Hematopoietic multipotent progenitor cell treated with erythropoietin and hydrocortisone succinate and interleukin-3 and kit ligand, for 15 days (in vitro differentiated cells): ENCODE data around the gene ARHGEF7.

ENCODE experiments used
- DNase-seq: peaks from one replicate; pipeline ENCODE4 v3.0.0-alpha.2; 2015; ENCODE audit warnings: low spot score

The ARHGEF7 gene

DNA sequence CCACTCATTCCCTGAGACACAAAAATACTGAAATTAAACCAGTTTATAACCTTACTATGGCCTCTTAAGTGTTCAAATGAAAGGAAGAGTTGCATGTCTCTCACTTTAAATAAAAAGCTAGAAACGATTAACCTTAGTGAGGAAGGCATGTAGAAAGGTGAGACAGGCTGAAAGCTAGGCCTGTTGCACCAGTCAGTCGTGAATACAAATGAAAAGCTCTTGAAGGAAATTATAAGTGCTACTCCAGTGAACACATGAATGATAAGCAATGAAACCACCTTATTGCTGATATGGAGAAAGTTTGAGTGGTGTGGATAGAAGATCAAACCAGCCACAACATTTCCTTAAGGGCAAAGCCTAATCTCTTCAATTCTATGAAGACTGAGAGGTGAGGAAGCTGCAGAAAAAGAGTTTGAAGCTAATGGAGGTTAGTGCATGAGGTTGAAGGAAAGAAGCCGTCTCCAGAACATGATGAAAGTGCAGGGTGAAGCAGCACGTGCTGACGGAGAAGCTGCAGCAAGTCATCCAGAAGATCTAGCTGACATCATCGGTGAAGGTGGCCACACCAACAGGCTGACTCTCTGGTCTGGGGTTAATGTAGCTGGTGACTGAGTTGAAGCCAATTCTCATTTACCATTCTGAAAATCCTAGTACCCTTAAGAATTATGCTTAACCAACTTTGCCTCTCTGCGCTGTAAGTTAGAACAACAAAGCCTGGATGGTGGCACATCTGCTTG lies 110.9 kb downstream of the ARHGEF7 start:
- DNase-seq: no peak

DNA sequence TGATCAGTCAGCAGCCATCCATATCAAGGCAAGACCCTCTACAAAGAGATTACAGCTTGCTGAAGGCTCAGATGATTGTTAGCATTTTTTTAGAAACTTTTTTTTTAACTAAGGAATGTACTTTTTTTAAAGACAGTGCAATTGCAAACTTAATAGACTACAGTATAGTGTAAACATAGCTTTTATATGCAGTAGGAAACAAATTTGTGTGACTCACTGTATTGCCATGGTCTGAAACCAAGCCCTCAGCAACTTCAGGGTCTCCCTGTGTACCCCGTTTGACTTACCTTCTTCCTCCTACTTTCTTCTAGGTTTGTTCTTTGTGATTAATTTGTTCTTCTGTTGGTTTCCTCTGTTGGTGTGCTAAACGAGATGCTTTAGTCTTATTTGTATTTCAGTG lies 112.3 kb downstream of the ARHGEF7 start:
- DNase-seq: no peak

- DNase-seq: no peak
Measured at GRCh38 chr13:111228262-111229144, 113.4 kb downstream of the ARHGEF7 start.

DNA sequence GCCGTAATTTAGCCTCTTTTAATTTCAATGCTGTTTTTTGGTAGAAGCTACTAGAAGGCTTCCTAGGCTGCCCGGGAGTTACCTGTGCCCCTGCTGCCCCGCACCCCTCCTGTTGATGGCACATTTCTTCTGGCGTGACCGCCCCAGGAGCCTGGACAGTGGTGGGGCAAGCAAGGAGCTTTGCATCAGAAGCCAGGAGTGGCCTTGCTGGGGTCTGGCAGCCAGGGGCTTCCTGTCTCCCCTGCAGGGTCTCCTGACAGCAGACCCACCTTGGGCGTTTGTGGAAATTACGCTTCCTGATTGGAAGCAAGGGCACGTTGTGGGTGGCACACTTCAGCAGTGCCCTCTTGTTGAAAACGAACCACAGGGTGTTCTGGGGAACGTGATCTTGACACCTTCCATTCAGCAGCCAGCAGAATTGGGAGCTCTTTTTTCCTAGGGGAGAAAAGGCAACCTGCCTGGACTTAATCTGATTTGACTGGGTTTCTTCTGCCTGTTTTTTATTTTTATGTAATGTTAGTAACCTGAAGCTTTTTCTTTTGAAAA lies 115.3 kb downstream of the ARHGEF7 start:
- DNase-seq: no peak

GRCh38 chr13:111232191-111232590 lies 117.1 kb downstream of the ARHGEF7 start:
- DNase-seq: no peak

DNA sequence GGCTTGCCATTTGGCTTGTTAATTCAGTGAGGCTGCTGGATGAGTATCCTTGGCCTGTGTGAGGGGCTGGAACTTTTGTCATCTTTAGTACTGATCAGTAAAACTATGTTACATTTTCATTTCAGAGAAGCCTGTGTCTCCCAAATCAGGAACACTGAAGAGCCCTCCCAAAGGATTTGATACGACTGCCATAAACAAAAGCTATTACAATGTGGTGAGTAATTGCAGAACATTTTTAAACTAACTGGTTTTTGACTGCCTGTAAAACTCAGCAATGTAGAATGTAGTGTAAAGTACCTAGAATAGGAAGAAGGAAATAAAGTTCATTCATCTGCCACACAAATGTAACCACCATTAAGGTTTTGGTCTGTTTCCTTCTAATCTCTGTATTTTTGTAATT lies 118.0 kb downstream of the ARHGEF7 start:
- no peak for DNase-seq

DNA sequence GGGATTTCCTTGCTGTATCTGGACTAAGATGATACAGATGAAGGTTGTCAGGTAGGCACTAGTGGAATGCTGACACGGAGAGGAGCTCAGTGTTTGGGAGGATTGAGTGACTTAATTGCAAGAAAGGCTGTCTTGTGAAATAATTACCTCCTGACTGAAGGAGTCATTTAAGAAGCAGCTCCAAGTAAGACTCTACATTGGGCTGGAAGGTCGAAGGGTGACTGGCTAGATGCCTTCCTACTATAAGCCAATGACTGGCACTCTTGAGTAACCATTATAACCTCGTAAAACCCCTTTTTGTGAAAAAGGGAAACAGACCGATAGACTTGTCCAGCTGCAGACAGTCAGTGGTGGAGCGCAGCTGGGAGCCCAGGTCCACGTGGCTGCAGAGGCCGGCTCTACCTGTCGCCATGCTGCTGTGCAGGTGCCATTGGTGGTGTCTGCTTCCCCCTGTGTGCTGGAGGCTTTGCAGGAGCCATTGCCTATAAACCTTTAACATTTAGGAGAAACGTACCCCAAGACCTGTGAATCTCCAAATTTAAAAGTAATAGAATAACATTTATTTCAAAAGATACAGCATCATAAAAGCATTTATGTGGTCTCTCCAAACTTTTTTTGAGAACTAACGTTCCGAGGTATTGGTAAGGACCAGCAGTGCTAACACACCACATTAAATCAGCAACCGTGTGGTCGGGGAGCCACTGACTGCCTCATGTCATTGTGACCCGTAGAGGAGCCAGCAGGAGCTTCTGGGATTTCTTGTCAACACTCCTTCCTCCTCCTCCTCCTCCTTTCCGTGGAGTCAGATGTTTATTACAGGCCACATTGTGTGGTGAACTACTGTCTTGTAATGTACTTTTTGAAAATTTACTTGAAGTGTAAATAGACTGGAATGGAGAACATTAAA lies 124.9 kb downstream of the ARHGEF7 start:
- no peak for DNase-seq

DNA sequence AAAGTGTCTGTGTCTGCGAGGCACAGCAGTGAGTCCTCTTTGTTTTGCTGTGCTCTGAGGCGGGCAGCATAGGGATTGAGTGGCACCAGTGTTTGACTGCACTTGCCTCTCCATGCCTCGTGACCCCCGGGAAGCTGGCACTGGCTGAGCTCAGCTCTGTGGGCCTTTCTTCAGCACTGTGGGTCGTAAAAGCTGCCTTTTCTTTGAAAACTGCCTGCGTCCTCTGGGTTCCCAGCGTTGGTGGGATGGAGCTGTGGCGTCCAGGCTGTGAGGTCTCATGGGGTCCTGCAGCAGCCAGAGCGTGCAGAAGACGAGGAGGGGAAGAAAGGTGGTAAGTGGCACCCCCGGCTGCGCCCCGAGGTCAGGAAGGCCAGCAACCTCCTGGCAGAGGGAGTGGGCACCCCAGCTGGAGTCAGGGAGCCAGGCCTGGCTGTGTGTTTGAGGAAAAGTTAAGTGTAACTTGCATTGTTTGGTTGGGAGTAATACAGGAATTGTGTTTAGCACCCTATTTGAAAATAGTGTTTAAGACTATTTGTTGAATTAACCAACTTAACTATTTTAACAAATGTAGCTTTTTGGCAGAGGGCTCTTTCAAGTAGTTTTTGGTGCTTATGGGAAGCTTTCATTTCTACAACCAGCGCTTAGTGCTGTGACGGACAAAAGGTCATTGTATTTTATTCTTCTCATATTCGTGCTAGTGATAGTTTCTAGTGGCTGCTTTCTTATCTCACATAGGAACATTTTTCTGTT lies 126.1 kb downstream of the ARHGEF7 start:
- DNase-seq: no peak

GRCh38 chr13:111241862-111242261 lies 126.8 kb downstream of the ARHGEF7 start:
- DNase-seq: no peak

GRCh38 chr13:111242585-111242984 lies 127.5 kb downstream of the ARHGEF7 start:
- no peak for DNase-seq

DNA sequence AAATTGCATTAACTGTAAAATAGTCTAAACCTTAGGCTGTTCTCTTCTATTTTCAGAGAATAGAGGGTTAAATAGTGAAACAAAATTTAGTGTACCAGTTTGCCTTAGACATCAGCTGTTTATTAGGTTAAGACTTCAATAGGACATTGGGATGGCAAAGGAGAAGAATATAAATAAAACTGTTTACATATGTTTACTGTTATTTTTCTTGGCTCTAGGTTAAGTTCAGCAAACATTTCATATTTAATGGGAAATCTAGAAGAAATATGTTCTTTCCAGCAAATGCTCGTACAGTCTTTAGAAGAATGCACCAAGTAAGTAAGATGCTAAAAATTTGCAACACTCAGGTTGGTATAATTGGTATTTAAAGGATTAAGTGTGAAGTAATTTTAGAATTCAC lies 128.9 kb downstream of the ARHGEF7 start:
- no peak for DNase-seq

DNA sequence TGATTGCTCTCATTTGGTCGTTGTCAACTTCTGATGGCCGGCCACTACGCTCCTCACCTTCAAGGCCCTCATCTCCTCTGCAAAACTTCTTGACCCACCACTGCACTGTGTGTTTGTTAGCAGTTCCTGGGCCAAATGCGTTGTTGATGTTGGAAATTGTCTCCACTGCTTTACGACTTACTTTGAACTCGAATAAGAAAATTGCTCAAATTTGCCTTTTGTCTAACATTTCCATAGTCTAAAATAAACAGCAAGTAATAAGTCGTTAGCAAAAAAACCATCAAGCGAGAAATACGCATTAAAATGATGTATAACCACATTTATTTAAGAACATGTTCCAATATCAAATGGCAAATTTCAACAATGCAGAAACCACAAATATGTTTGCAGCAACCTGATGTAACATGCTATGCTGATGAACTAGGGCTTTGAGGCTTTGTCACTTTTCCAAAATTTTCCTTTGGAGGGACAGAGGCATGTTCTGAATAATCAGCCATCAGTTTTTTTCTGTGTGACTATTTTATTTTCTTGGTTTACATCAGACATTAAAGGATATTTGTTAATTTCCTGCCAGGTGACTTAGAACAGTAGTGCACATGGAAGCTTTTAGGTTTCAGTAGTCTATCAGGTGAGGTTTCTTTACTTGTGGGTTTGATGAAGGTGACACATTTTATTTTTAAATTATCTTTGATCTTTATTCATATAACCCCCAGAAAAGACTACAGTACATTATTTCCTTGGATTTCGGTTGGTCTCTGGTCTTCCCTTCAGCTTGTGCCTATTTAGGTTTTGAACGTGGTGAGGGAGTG lies 130.7 kb downstream of the ARHGEF7 start:
- DNase-seq: no peak

DNA sequence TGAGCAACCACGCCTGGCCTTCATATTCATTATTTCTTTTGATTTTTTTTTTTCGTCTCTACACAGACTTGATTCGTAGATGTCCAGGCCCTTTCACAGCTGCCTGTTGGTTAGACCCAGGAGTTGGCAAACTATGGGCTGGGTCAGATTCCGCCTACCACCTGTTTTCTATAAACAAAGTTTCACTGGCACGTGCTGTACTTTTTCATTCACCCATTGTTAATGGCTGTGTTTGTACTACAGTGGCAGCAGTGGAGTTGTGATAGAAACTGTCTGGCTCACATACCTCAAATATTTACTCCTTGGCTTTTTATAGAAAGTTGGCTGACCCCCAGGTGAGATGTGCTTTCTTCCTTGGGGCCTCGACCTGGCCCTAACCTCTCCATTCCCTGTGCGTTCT lies 132.4 kb downstream of the ARHGEF7 start:
- no peak for DNase-seq

GRCh38 chr13:111248822-111249221 lies 133.7 kb downstream of the ARHGEF7 start:
- DNase-seq: no peak

- no peak for DNase-seq
Measured at GRCh38 chr13:111249637-111250360, 134.7 kb downstream of the ARHGEF7 start.

- no peak for DNase-seq
Measured at GRCh38 chr13:111251646-111252445, 136.7 kb downstream of the ARHGEF7 start.

- no peak for DNase-seq
Measured at GRCh38 chr13:111252446-111253364, 137.6 kb downstream of the ARHGEF7 start.

- DNase-seq: no peak
Measured at GRCh38 chr13:111253365-111253872, 138.3 kb downstream of the ARHGEF7 start.
